Measurements from ENCODE around the gene FCGR2B.
"Not testable (repeated sequence)": the region's sequence is repeated elsewhere in the genome, so short reads cannot be mapped to it uniquely, and the experiment has no call there.

GRCh38 chr1:161661660-161662311, 1.2 kb upstream of the FCGR2B start:
- not testable (repeated sequence) for TF ChIP-seq CTCF (conservative IDR thresholded peaks at IDR 0.05; ENCODE audit: low read depth in 2 of 2); CREB1 (CRISPR knock-in tag; IDR thresholded peaks at IDR 0.05; ENCODE audit: low read depth); EZH2 (IDR thresholded peaks at IDR 0.05; ENCODE audit: low read depth, unreplicated experiment); REST (IDR thresholded peaks at IDR 0.05; ENCODE audit: unreplicated experiment); POLR2AphosphoS5 (IDR thresholded peaks at IDR 0.05; ENCODE audit: low read depth); EZH2phosphoT487 (IDR thresholded peaks at IDR 0.05; ENCODE audit: unreplicated experiment); NANOG (IDR thresholded peaks at IDR 0.05; ENCODE audit: borderline replicate concordance); ZNF462 (CRISPR knock-in tag; IDR thresholded peaks at IDR 0.05); ZNF114 (CRISPR knock-in tag; IDR thresholded peaks at IDR 0.05); ZNF331 (CRISPR knock-in tag; IDR thresholded peaks at IDR 0.05; ENCODE audit: low read depth); ETS1 (IDR thresholded peaks at IDR 0.05); JUNB (IDR thresholded peaks at IDR 0.05; ENCODE audit: unreplicated experiment)
